Measurements from ENCODE around the gene SLC27A2. TPM values are rescaled to one million over a fixed set of nuclear protein-coding genes. Genes with fewer than 3 reads are reported as not detected.

The SLC27A2 gene
- total RNA-seq, 2 experiments from 2014 or later = 25.2 TPM

DNA sequence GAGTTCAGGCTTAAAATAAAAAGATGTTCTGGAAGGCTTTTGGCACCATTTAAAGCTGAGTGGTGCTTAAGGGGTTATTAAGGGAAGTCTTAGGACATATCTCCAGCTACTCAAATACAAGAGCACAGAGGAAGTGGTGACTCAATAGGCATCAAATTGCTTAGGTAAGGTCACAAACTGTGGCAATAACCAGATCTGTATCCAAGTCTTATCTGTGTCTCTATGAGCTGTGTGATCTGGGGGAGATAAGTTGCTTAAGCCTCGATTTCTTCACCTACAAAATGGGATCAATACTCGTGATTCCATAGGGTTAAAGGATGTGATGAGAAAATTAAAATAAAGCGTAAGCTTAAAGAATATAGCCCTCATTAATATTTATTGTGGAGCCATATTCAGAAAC, 75.9 kb downstream of the SLC27A2 start:
- Mint-ChIP-seq H3K4me1 (ENCODE audit: low read depth) (peaks cover 54% of the 10 kb centered on the region), H3K36me3 (ENCODE audit: low read depth) (no peaks in the 10 kb centered on the region), H3K27me3 (ENCODE audit: low read depth) (no peaks in the 10 kb centered on the region), H3K4me3 (no peak overlapping the region), H3K27ac (no peak overlapping the region), H3K9me3 (no peaks in the 10 kb centered on the region)
- CTCF ChIA-PET = interaction anchor here (1.5 kb wide), 1 partner anchor 9 kb away, joined by 6 read pairs; no protein-coding TSS in a partner anchor
- no peak for DNase-seq
- intact Hi-C loops (cut with micrococcal nuclease) = no loop called here

- Mint-ChIP-seq H3K36me3 (ENCODE audit: low read depth) (no peaks in the 10 kb centered on the region), H3K27me3 (ENCODE audit: low read depth) (no peaks in the 10 kb centered on the region), H3K9me3 (no peaks in the 10 kb centered on the region), H3K27ac (peak overlapping the region; percentile 98), H3K4me1 (ENCODE audit: low read depth) (peaks cover 68% of the 10 kb centered on the region), H3K4me3 (no peak overlapping the region)
- CTCF ChIA-PET = interaction anchor here (0.7 to 4.8 kb wide), 3 partner anchors 11 to 192 kb away, joined by 3 to 37 read pairs (median 3); no protein-coding TSS in a partner anchor
- intact Hi-C loops (cut with micrococcal nuclease) = no loop called here
- DNase-seq = no peak
These were observed 77.3 kb downstream of the SLC27A2 start for GRCh38 chr15:50259276-50259675.

GRCh38 chr15:50260969-50261496, 79.0 kb downstream of the SLC27A2 start:
- no peaks in the 10 kb centered on the region for H3K27me3 Mint-ChIP-seq (ENCODE audit: low read depth)
- H3K4me1 Mint-ChIP-seq (ENCODE audit: low read depth) = peaks cover 73% of the 10 kb centered on the region
- intact Hi-C loops (cut with micrococcal nuclease) = loop anchor here (1.0 to 10.0 kb wide), 13 partner anchors 12 to 1384 kb away; partner anchors contain the start of genes COPS2, EID1, FAM227B and SPPL2A
- CTCF ChIA-PET = interaction anchor here (0.7 to 4.8 kb wide), 4 partner anchors 13 to 55 kb away, joined by 3 to 37 read pairs (median 7); no protein-coding TSS in a partner anchor
- peak overlapping the region; percentile 52 for H3K4me3 Mint-ChIP-seq
- no peaks in the 10 kb centered on the region for H3K9me3 Mint-ChIP-seq
- no peak for DNase-seq
- H3K27ac Mint-ChIP-seq = peak overlapping the region; percentile 98
- no peaks in the 10 kb centered on the region for H3K36me3 Mint-ChIP-seq (ENCODE audit: low read depth)

- H3K27ac Mint-ChIP-seq = peak overlapping the region; percentile 98
- no peaks in the 10 kb centered on the region for H3K27me3 Mint-ChIP-seq (ENCODE audit: low read depth)
- CTCF ChIA-PET = interaction anchor here (0.7 to 4.8 kb wide), 7 partner anchors 8 to 81 kb away, joined by 3 to 37 read pairs (median 4); no protein-coding TSS in a partner anchor
- intact Hi-C loops (cut with micrococcal nuclease) = loop anchor here (1.0 to 10.0 kb wide), 7 partner anchors 14 to 1385 kb away; partner anchors contain the start of genes COPS2, EID1, SPPL2A and TRPM7
- peaks cover 69% of the 10 kb centered on the region for H3K4me1 Mint-ChIP-seq (ENCODE audit: low read depth)
- peaks cover under 1% of the 10 kb centered on the region for H3K36me3 Mint-ChIP-seq (ENCODE audit: low read depth)
- no peak overlapping the region for H3K4me3 Mint-ChIP-seq
- peaks cover 1% of the 10 kb centered on the region for H3K9me3 Mint-ChIP-seq
- DNase-seq = peak; percentile 40
These were observed 80.0 kb downstream of the SLC27A2 start for GRCh38 chr15:50261981-50262380.

DNA sequence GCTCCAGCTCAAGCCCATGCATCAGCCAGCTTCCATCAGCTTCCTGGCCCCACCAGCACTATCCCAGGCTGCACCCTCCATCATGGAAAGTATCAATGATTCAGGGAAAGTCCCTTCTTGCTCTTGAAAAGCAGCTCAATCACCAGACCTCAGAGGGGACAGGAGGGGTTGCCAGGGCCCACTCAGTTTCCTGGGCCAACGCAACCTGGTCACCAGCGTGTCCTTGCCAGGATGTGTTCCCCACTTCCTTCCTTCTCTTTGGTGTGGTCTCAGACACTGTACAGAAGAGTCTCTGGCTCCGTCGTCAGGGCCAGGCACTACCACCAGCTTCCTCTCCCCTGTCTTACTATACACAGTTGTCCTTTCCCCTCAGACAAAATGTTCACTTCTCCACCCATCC, 80.5 kb downstream of the SLC27A2 start:
- Mint-ChIP-seq H3K27ac (peak overlapping the region; percentile 98), H3K36me3 (ENCODE audit: low read depth) (peaks cover 3% of the 10 kb centered on the region), H3K4me1 (ENCODE audit: low read depth) (peaks cover 65% of the 10 kb centered on the region), H3K27me3 (ENCODE audit: low read depth) (no peaks in the 10 kb centered on the region), H3K9me3 (peaks cover 2% of the 10 kb centered on the region), H3K4me3 (no peak overlapping the region)
- CTCF ChIA-PET = interaction anchor here (0.7 to 4.8 kb wide), 7 partner anchors 9 to 82 kb away, joined by 3 to 37 read pairs (median 4); no protein-coding TSS in a partner anchor
- intact Hi-C loops (cut with micrococcal nuclease) = loop anchor here (1.0 to 10.0 kb wide), 6 partner anchors 14 to 1385 kb away; partner anchors contain the start of genes COPS2, EID1, TRPM7 and USP8
- peak; percentile 81 for DNase-seq

DNA sequence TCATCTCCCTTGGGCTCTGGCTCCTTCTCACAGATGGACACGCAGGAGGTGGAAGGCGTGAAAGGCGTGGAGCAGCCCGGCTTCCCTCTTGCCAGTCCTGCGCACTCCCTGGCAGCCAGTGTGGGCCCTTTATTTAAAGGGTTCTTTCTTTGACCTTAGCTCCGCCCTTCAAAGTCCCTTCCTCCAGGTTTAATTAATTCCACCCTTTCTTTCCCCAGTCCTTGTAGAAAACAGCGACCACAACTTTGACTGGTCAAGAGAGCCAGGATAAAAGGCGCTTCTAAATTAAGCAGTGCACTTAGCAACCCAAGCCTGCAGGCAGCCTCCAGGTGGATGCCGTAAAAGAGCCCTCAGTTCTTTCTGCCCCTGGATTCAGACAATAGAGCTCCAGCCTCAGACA, 83.6 kb downstream of the SLC27A2 start, which contains the start of gene HDC:
Gene HDC (minus strand): TSS at position 107 of the 400 bp plus-strand sequence. CDS start 103 bp downstream, at position 4.
- CTCF ChIA-PET = no interaction called here
- DNase-seq = no peak
- no peak within 1 kb of the TSS for H3K27ac Mint-ChIP-seq
- H3K4me3 Mint-ChIP-seq = no peak within 1 kb of the TSS
- H3K4me1 Mint-ChIP-seq (ENCODE audit: low read depth) = peaks cover 42% of the 10 kb centered on the region
- H3K36me3 Mint-ChIP-seq (ENCODE audit: low read depth) = peaks cover 3% of the 10 kb centered on the region
- H3K9me3 Mint-ChIP-seq = peaks cover 2% of the 10 kb centered on the region
- no peaks in the 10 kb centered on the region for H3K27me3 Mint-ChIP-seq (ENCODE audit: low read depth)
- intact Hi-C loops (cut with micrococcal nuclease) = loop anchor here (10.0 kb wide), 2 partner anchors 809 to 1111 kb away; partner anchors contain the start of gene COPS2

DNA sequence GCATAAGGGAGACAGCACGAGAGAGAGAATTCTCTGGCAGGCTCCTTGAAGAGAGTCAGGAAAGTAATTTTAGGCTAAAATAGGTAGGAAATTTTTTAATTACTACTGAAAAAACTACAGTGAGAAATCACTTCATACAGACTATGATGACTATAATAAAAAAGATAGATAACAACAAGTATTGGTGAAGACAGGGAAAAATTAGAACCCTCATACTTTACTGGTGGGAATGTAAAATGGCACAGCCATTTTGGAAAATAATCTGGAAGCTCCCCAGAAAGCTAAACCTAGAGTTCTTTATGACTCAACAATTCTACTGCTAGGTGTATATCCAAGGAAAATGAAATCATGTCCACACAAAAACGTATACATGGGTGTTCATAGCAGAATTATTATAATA, 85.6 kb downstream of the SLC27A2 start:
- CTCF ChIA-PET = no interaction called here
- peaks cover 3% of the 10 kb centered on the region for H3K36me3 Mint-ChIP-seq (ENCODE audit: low read depth)
- H3K9me3 Mint-ChIP-seq = peaks cover 2% of the 10 kb centered on the region
- H3K4me3 Mint-ChIP-seq = no peak overlapping the region
- no peak overlapping the region for H3K27ac Mint-ChIP-seq
- no peaks in the 10 kb centered on the region for H3K27me3 Mint-ChIP-seq (ENCODE audit: low read depth)
- intact Hi-C loops (cut with micrococcal nuclease) = loop anchor here (10.0 kb wide), 2 partner anchors 807 to 1113 kb away; partner anchors contain the start of gene COPS2
- peaks cover 22% of the 10 kb centered on the region for H3K4me1 Mint-ChIP-seq (ENCODE audit: low read depth)
- no peak for DNase-seq

GRCh38 chr15:50275091-50275490, 93.1 kb downstream of the SLC27A2 start:
- Mint-ChIP-seq H3K27ac (peak overlapping the region; percentile 65), H3K36me3 (ENCODE audit: low read depth) (peaks cover 13% of the 10 kb centered on the region), H3K4me3 (no peak overlapping the region), H3K27me3 (ENCODE audit: low read depth) (no peaks in the 10 kb centered on the region), H3K4me1 (ENCODE audit: low read depth) (peaks cover 42% of the 10 kb centered on the region), H3K9me3 (no peaks in the 10 kb centered on the region)
- CTCF ChIA-PET = no interaction called here
- DNase-seq = no peak
- intact Hi-C loops (cut with micrococcal nuclease) = loop anchor here (1.0 to 5.0 kb wide), 3 partner anchors 14 to 77 kb away; no protein-coding TSS in a partner anchor

GRCh38 chr15:50275908-50276307, 93.9 kb downstream of the SLC27A2 start:
- intact Hi-C loops (cut with micrococcal nuclease) = loop anchor here (1.0 to 5.0 kb wide), 4 partner anchors 13 to 76 kb away; no protein-coding TSS in a partner anchor
- Mint-ChIP-seq H3K9me3 (no peaks in the 10 kb centered on the region), H3K36me3 (ENCODE audit: low read depth) (peaks cover 15% of the 10 kb centered on the region), H3K4me1 (ENCODE audit: low read depth) (peaks cover 42% of the 10 kb centered on the region), H3K27me3 (ENCODE audit: low read depth) (no peaks in the 10 kb centered on the region), H3K4me3 (no peak overlapping the region), H3K27ac (peak overlapping the region; percentile 57)
- DNase-seq = no peak
- CTCF ChIA-PET = interaction anchor here (0.6 to 1.3 kb wide), 3 partner anchors 34 to 92 kb away, joined by 3 read pairs; no protein-coding TSS in a partner anchor

GRCh38 chr15:50277370-50277769, 95.4 kb downstream of the SLC27A2 start:
- peak overlapping the region; percentile 57 for H3K27ac Mint-ChIP-seq
- peaks cover 15% of the 10 kb centered on the region for H3K36me3 Mint-ChIP-seq (ENCODE audit: low read depth)
- DNase-seq = no peak
- H3K4me3 Mint-ChIP-seq = no peak overlapping the region
- H3K4me1 Mint-ChIP-seq (ENCODE audit: low read depth) = peaks cover 42% of the 10 kb centered on the region
- CTCF ChIA-PET = interaction anchor here (1.3 to 1.8 kb wide), 2 partner anchors 33 to 38 kb away, joined by 3 to 6 read pairs; no protein-coding TSS in a partner anchor
- intact Hi-C loops (cut with micrococcal nuclease) = loop anchor here (5.0 kb wide), 1 partner anchor 75 kb away; no protein-coding TSS in a partner anchor
- no peaks in the 10 kb centered on the region for H3K9me3 Mint-ChIP-seq
- H3K27me3 Mint-ChIP-seq (ENCODE audit: low read depth) = no peaks in the 10 kb centered on the region

- peaks cover 42% of the 10 kb centered on the region for H3K4me1 Mint-ChIP-seq (ENCODE audit: low read depth)
- H3K9me3 Mint-ChIP-seq = no peaks in the 10 kb centered on the region
- H3K4me3 Mint-ChIP-seq = no peak overlapping the region
- H3K27ac Mint-ChIP-seq = peak overlapping the region; percentile 78
- intact Hi-C loops (cut with micrococcal nuclease) = loop anchor here (5.0 kb wide), 1 partner anchor 74 kb away; no protein-coding TSS in a partner anchor
- CTCF ChIA-PET = interaction anchor here (0.7 to 1.8 kb wide), 5 partner anchors 16 to 97 kb away, joined by 3 to 7 read pairs (median 4); no protein-coding TSS in a partner anchor
- no peaks in the 10 kb centered on the region for H3K27me3 Mint-ChIP-seq (ENCODE audit: low read depth)
- peaks cover 16% of the 10 kb centered on the region for H3K36me3 Mint-ChIP-seq (ENCODE audit: low read depth)
- no peak for DNase-seq
These were observed 96.5 kb downstream of the SLC27A2 start for GRCh38 chr15:50278496-50278895.

- H3K36me3 Mint-ChIP-seq (ENCODE audit: low read depth) = peaks cover 21% of the 10 kb centered on the region
- CTCF ChIA-PET = no interaction called here
- H3K27me3 Mint-ChIP-seq (ENCODE audit: low read depth) = no peaks in the 10 kb centered on the region
- H3K4me1 Mint-ChIP-seq (ENCODE audit: low read depth) = peaks cover 32% of the 10 kb centered on the region
- H3K4me3 Mint-ChIP-seq = no peak overlapping the region
- H3K27ac Mint-ChIP-seq = no peak overlapping the region
- intact Hi-C loops (cut with micrococcal nuclease) = no loop called here
- H3K9me3 Mint-ChIP-seq = no peaks in the 10 kb centered on the region
- no peak for DNase-seq
These were observed 98.3 kb downstream of the SLC27A2 start for GRCh38 chr15:50280271-50280670.

Data from activated naive CD4-positive, alpha-beta T cell treated with anti-CD3 and anti-CD28 coated beads for 36 hours (primary cell).